Nucleus accumbens (tissue), 56 donors: ENCODE results near the gene MTCH2.
"Not testable (repeated sequence)": the region's sequence is repeated elsewhere in the genome, so short reads cannot be mapped to it uniquely, and the experiment has no call there.

Experiments used
- DNase-seq, 56 donors: peaks; one replicate each; lab custom pipeline; 2025; lab: John Stamatoyannopoulos, UW

The MTCH2 gene

DNA sequence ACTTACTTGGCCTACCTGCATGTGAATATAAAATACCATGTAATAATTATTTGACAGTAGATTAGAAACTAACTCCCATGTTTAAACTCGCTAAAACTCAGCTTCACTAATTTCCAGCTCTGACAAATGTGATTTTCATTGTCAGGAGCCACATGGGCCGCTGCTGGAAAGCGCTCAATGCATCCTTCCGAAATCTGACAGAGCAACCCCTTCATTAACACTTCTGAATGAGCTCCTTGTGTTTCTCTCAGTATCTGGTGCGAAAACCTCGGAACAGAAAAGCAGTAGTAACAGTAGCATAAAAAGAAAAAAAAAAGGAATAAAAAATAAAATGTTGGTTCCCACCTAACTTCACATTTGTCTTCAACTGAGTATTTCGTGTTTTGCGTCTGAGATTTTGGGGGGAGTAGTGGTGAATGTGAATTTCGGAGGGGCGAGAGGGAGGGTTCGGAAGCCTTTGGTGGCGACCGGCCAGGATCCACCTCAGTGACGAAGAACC, 710 bp downstream of the MTCH2 start:
- DNase-seq: peak in 34 of 56 donors; percentile 2 to 45 (median 20)

DNA sequence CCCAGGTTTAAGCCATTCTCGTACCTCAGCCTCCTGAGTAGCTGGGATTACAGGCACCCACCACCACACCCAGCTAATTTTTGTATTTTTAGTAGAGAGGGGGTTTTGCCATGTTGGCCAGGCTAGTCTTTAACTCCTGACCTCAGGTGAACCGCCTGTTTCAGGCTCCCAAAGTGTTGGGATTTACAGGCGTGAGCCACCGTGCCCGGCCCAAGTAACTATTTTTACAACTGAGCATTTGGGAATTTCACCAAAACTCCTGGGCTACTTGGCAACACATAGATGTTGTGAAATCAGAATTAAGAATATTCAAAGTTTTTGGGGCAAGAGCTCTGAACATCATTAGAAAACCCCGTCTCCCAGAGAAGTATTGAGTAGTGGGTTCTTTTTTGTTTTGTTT, 1.9 kb downstream of the MTCH2 start:
- DNase-seq: not testable (repeated sequence)

DNA sequence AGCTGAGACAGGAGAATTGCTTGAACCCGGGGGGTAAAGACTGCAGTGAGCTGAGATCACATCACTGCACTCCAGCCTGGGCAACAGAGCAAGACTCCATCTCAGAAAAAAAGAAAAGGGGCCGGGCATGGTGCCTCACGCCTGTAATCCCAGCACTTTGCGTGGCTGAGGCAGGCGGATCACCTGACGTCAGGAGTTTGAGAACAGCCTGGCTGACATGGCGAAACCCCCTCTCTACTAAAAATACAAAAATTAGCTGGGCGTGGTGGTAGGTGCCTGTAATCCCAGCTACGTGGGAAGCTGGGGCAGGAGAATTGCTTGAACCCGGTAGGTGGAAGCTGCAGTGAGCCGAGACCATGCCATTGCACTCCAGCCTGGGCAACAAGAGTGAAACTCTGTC, 6.0 kb downstream of the MTCH2 start:
- DNase-seq: not testable (repeated sequence)

DNA sequence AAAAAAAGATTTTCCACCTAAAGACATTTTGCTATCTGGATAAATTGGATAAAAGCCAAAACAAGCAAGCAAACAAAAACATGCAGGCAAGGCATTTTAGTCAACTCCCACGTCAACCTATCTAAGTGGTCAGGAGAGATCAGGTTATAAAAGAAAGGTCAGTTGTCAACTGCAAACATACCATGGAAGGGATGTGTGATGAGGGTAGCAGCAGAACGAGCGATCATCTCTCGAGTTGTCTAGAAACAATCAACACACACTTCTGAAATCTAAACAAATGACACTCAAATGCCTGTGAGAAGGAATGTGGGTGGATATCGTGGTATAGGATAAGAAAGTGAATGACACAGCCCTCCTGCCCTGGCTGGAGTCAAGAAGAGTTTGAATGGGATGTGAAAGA, 10.9 kb downstream of the MTCH2 start:
- no peak for DNase-seq

DNA sequence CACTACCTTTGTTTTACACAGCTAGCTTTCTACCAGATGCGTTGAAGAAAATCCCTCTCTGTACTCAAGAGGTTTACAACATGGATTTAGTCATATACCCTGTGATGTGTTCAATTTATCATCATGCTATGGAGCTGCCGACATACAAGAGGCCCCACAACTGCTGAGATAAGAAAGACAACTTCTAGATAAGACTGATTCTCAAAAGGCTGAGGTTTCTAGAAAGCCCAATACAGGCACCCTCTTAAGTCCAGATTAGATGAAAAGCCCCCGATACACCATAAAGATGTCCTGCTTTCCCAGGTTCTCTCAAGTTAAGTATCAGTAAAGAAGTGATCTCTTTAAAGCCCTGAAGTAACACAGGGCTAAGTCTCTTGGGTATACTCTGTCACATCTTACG, 14.3 kb downstream of the MTCH2 start:
- no peak for DNase-seq

DNA sequence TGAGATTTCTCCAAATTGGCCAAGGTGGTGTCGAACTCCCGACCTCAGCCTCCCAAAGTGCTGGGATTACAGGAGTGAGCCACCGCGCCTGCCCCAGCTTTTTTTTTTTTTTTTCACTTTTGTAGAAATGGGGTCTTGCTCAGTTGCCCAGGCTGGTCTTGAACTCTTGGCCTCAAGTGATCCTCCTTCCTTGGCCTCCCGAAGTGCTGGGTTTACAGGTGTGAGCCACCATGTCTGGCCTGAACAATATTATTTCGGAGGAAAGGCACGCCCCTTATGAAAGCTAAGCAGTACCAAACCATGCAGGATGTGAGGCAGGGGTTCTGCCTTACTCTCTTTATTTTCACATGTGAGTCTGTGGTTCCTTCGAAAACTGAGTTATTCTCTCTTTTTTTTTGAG, 16.1 kb downstream of the MTCH2 start:
- no peak for DNase-seq

DNA sequence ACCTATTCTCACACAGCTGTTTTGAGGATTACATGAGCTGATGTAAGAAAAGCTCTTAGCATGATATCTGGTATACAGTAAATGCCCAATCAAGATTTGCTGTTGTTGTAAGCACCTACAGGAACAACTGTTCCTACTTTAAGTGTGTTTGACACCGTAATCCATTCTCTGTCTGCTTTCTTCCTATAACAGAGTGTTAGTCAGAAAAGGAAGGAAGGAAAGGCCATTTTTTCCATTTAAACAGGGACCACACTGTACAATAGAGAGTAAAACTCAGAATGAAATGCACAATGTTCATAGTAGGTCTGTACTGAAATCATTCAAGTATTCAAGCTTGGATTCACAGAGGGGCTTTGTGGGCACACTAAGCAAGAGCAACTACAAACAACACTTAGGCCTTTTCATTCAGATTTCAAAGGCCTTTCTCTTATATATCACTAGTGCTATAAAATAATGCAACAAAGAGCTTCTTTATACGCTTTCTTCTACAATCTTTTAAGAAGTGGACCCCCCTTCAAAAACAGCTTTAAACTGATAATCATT, 21.5 kb downstream of the MTCH2 start:
- DNase-seq: no peak

DNA sequence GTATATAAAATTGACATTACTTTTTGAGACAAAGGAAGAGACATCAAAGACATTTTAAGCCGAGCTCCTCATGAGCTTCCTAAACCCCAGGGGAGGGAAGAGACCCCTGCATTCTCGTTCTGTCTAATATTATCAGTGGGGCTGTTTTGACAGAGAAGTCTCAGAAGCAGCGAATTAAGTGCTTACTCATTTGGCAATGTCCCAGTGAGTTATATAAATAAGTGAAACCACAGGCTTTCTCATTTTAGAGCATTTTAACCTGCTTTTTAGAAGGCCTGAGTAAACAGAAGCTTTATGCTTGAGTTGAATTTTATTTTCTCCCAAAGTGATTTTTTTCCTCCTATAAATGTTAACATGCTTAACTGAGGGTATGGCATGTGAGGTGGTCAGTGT, 24.9 kb downstream of the MTCH2 start:
- DNase-seq: no peak

DNA sequence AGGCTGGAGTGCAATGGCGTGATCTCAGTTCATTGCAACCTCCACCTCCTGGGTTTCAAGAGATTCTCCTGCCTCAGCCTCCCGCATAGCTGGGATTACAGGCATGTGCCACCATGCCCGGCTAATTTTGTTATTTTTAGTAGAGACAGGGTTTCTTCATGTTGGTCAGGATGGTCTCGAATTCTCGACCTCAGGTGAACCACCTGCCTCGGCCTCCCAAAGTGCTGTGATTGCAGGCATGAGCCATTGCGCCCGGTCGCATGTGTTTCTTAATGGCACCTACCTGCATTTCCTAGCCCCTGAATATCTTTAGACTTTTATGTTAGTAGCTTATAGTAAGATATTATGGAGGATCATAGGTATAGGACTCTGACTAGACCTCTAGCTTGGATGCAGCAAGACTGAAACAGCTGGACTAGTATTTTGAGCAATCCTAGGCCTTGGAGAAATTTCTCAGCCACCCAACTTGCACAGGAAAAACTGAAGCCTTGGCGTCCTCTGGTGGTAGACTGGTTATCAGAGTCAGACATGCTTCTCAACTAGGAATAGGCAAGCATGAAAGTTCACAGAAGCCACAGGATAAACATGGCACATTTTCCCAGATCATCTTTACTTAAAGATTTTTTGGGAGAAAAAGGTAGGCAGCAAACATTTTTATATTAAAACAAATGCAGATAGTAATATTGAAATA, 25.5 kb downstream of the MTCH2 start:
- peak in 23 of 56 donors; percentile 17 to 83 (median 48) for DNase-seq

DNA sequence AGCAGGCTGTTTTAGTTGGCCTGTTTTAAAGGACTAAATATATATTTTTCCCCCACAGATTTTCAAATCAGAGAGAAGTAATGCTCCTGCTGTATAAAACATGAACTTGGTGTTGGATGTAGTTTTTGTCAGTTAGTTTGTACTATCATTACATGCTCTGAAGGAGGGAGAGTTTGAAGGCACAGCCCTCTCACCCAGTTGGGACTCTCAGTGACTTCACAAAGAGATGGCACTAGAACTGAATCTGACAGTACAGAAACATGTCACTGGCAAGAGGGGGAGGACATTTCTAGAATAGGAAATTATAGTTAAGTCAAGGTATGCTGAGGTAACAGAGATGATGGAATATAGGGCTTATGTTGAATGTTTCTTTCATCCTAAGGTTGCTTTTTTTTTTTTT, 27.1 kb downstream of the MTCH2 start:
- peak in 5 of 56 donors; percentile 9 to 44 (median 31) for DNase-seq

DNA sequence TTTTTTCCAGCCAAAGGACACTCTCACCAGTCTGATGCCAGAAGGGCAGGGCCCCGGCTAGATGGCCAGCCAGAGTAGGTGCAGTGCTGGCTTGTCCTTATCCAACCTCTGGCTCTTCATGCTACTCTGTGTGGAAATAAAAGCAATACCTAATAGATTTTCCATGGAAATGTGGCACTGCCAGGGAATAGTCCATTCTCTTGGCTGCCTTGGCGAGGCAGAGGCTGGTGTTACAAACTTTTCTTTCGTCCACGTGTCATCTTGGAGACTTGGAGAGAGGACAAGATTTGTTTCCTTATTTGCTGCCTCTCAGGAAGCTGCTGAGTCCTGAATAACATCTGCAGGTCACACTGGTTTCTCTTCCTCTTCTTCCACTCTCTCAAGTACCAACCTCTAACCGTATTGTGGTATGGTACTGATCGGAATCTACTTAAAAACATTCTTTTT, 31.0 kb downstream of the MTCH2 start:
- peak in 4 of 56 donors; percentile 21 to 24 (median 23) for DNase-seq

DNA sequence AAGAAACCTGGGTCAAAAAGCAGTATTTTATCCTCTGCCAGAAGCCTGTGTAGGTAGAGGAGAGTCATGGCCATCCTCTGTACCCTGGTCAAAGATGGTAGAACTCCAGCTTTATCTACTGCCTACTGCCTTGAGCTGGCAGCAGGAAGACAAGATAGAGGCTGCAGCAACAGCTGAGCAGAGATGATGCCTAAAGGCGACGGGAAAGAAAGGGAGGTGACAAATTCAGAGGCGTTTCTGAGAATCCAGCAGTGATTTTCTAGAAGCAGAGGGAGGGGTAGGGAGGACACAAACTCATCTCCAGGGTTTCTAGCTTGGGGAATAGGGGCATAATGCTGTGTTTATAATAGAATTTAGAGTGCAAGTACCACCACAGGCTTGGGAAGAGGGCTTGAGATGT, 32.7 kb downstream of the MTCH2 start:
- peak in 4 of 56 donors; percentile 20 to 55 (median 36) for DNase-seq

DNA sequence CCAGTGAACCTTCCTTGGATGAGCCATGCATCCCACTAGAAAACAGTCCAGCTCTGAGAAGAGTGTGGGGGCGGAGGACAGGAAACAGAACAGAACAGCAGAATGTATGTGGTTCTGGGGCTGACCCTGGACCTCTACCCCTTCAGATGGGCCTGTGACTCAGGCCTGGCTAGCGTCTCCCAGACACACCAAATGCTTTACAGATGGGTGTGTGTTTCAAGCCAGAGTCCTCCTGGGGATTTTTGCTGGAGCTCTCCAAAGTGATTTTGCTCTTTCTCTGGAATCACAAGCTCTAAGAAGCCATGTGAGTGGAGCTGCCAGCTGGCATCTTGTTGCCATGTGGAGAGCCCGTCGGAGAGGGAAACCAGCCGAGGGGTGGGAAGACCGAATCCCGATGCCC, 35.0 kb downstream of the MTCH2 start:
- DNase-seq: no peak

DNA sequence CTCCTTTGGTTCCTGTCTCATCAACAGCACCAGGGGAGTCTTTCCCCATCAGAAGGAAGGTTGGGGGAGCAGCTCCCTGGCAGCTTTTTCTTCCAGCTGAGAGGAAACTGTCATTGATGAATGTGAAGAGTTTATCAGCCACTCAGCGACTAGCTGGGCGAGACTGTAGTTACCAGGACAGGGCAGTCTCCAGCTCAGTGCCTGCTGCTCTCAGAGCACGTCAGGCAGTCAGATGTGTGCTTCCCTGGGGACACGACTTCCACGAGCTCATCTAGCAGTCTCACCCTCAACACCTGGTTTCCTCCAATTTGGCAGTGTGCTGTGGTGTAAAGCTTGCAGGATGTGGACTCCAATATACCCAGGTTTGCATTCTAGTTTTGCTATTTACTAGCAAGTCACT, 35.6 kb downstream of the MTCH2 start:
- no peak for DNase-seq

DNA sequence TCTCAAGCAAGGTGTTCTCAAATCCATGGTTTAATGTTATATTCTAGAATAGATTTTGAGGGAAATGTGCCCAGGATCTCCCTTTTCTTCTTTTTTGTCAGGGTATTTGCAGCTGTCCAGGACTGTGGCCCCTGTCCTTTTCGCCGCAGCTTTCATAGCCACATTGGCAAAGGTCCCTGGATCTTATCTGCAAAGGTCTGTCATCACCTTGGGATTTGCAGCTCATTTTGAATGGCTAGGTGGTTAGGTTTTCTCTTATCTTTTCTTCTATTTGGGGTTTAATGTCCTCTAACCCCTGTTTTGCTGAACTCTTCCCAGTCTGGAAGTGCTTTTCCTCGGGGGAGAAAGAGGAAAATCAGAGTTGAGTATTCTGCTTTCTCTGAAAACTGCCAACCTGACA, 36.4 kb downstream of the MTCH2 start:
- no peak for DNase-seq

DNA sequence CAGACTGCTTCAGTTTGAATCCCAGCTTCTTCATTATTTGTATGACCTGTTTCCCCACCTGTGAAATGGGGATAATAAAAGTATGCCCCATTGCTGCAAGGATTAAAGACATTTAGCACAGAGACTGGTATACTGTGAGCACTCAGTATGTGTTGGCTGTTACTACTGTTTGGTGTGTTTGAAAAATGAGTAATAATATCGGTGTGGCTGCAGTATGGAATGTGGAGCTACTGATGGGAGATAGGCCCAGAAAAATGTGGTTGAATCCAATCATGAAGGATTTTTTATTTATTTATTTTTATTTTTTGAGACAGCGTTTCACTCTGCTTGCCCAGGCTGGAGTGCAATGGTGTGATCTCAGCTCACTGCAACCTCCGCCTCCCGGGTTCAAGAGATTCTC, 39.1 kb downstream of the MTCH2 start:
- no peak for DNase-seq

DNA sequence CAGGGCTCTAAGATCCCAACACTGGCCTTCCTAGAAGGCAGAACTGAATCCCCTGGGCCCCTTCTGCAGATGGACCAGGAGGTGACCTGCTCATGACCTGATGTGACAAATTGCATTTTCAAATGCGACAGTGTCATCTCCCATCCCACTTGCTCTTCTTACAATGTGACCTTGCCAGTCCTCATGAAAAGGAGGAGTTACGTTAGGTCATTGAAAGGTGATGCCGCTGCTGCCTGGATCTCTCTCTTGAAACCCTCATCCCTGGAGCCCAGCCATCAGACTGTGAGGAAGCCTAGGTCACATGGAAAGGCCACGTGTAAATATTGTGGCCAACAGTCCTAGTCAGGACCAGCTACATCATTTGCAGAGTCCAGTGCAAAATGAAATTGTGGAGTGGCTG, 42.5 kb downstream of the MTCH2 start:
- no peak for DNase-seq

DNA sequence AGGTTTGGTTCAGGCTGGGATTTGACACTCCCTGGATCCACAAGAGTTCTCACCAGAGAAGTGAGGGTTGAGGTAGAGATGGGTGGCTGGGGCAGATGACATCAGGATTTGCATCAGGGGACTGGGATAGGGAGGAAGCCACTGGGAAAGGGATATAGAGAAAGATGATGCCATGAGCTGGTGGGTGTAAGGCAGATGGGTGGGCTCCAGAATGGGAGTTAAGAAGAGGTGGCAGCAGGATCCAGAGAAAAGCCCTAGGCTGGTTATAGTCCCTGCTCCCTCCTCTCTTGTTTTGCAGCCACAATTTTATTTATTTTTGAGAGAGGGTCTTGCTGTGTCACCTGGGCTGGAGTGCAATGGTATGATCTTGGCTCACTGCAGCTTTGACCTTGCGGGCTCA, 46.4 kb downstream of the MTCH2 start:
- DNase-seq: no peak

DNA sequence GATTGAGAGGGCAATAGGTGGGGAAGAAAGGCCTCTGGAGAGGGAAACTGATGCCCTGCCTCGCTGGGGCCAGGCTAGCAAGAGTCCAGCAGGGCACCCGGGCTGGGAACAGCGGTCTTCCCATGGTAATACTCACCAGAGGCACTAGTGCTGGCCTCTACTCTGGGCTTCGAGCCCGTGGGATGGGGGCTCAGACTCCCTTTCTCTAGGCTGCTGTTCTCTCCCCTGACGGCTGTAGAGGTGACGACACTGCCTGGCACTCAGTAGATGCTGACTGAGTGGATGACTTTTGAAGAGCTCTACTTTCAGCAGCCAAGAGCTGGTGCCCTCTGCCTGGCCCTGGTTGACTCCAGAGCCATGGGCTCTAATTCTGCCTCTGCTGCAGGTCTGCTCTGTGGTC, 47.3 kb downstream of the MTCH2 start:
- DNase-seq: peak in 10 of 56 donors; percentile 9 to 52 (median 36)

DNA sequence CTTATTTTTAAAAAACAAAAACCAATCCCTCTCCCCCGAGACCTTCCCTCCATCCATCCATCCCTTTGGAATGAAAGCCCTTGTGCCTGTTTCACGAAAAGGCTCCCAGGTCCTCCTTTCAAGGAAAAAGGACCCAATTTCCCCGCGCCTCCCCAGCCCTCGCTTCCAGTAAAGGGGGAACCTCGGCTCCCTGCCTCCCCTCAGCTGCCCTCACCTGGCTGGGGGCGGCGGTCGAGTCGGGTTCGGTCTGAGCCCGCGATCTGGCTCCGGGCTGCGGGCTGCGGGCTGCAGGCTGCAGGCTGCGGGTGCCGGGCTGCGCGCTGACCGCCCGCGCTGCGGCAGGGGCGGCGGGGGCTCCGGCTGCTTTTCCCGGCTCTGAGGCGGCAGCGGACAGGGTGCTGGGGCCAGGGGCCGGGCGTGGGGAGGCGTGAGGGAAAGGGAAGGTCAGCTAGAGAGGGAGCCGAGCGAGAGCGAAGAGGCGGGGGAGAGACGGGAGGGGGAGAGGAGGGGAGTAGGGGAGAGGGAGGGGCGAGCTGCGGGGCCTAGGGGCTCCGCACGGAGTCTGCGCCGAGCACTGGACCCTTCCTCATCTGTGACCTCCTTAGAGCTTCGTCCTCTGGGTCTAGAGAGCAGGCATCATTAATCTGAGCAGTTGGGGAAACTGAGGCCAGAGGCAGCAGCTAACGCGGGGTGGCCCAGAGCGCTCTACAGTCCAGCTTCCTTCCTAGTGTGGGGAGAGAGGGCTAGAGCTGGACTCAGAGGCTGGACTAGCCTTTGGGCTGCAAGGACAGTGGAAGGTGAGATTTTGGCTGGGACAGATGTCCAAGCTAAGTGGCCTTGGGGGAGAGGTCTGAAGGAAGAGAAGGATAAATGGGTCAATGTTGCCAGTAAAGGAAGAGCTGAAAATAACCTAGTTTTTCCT, 48.2 kb downstream of the MTCH2 start, which contains the start of gene C1QTNF4:
TSS of gene C1QTNF4 (minus strand) at position 478 of the 922 bp plus-strand sequence. CDS start 3,601 bp downstream, outside the sequence.
- no peak for DNase-seq

DNA sequence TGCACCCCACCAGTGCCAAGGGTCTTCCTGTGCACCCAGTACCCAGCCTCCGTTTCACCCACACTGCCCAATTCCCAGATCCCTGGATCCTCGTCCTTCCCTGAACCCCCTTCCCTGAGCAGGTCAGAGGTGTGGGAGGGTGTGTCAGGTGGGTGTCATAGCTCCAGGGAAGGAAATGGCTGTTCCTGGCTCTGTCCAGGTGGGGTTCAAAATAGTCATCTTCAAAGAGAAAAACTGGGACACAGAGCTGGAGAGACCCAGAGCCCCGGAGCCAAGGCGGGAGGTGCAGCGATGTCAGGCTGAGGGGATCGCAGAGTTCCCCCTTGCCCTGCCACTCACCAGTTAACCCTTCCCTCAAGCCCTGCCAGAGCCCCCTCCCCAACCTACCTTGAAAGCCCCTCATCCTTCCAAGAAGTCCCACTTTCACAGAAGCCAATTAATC, 48.8 kb downstream of the MTCH2 start:
- no peak for DNase-seq
